Right lobe of liver (tissue), 6 donors: ENCODE results near the gene IRF1. TPM values are rescaled to one million over a fixed set of nuclear protein-coding genes. Genes with fewer than 3 reads are reported as not detected.

Source experiments
- ATAC-seq, 4 donors: fragments of 200-7000 bp; cut with Tn5 transposase; one replicate each; pipeline ENCODE4 v1.9.1; 2020; ENCODE audit warnings: mild to moderate bottlenecking in 4 of 4, moderate library complexity in 4 of 4
- DNase-seq, 3 donors: peaks; one replicate each; pipeline ENCODE4 v3.0.0-alpha.2; 2020
- H3K27ac ChIP-seq, 3 donors: fragments of 200-600 bp; one replicate each; pipeline ENCODE4 v1.8.0; 2022
- H3K27me3 ChIP-seq, 2 donors: fragments of 200-600 bp; one replicate each; pipeline ENCODE4 v1.8.0; 2022
- H3K36me3 ChIP-seq, 4 donors: fragments of 200-600 bp; sonication (generic) in 1 of 4; one replicate each; pipeline versions ENCODE4 v1.5.1 to v1.8.0; 2017 to 2022; ENCODE audit warnings: control low read depth in 1 of 4
- H3K4me1 ChIP-seq, 4 donors: fragments of 200-600 bp; sonication (generic) in 1 of 4; one replicate each; pipeline versions ENCODE4 v1.5.1 to v1.8.0; 2017 to 2022; ENCODE audit warnings: control low read depth in 1 of 4
- H3K4me3 ChIP-seq, 3 donors: fragments of 200-600 bp; one replicate each; pipeline ENCODE4 v1.8.0; 2022
- H3K9me3 ChIP-seq, 4 donors: fragments of 200-600 bp; sonication (generic) in 1 of 4; one replicate each; pipeline versions ENCODE4 v1.5.1 to v1.8.0; 2017 to 2022; ENCODE audit warnings: control low read depth in 1 of 4
- POLR2A ChIP-seq: fragments of 450-650 bp; IDR thresholded peaks from one replicate; pipeline ENCODE4 v1.6.1; 2017; ENCODE audit warnings: antibody characterized with exemption, mild to moderate bottlenecking
- WGBS: methylation state at CpG from one replicate; pipeline ENCODE4 v1.1.6; 2018; ENCODE audit warnings: low coverage, low lambda C conversion rate; ENCODE audit not compliant: insufficient coverage; ENCODE audit errors: missing lambda C conversion rate; 5-methylcytosine and 5-hydroxymethylcytosine counted together
- intact Hi-C, 2 donors: fragments of 100-400 bp; cut with DNase I; formaldehyde crosslinking; loops; one replicate each; pipeline versions ENCODE4 v1.11.2 to v1.14.1; 2022
- total RNA-seq, 6 experiments: library from RNA; depleted of rRNA in 2 of 6; stranded (reverse); fragments of >200 nt in 2 of 6; fragmentation: NEBNext Ultra II Directional in 3 of 6; extraction: Animal tissue kit (Norgen Biotek cat#: 25700) in 3 of 6; gene quantifications; one replicate each; pipeline versions ENCODE4 v1.1.0 to v1.2.4, GENCODE V29; 2016 to 2023
- TF ChIP-seq, protein P1 (sequence below), 4 donors: fragments of 200-600 bp in 3 of 4; fragments of 450-650 bp in 1 of 4; IDR thresholded peaks; one replicate each; pipeline versions ENCODE4 v1.5.1 to v1.8.0; 2016 to 2022; ENCODE audit warnings: antibody characterized with exemption in 4 of 4, mild to moderate bottlenecking in 2 of 4
- donor health status: DM: no; HTN: yes; CAD: no.
- donor health status: DM: no; HTN: no; CAD: no.
- donor health status: DM: no; HTN: no; CAD: no.
- donor health status: DM: no; HTN: yes; CAD: no.
- donor health status: DM: no; HTN: yes; CAD: no.

IRF1 gene
- total RNA-seq, 6 experiments from 2014 or later = 23.9 to 38.3 (median 30.2) TPM

GRCh38 chr5:132462856-132463745 lies 27.5 kb downstream of the IRF1 start:
- TF ChIP-seq, protein P1, sequence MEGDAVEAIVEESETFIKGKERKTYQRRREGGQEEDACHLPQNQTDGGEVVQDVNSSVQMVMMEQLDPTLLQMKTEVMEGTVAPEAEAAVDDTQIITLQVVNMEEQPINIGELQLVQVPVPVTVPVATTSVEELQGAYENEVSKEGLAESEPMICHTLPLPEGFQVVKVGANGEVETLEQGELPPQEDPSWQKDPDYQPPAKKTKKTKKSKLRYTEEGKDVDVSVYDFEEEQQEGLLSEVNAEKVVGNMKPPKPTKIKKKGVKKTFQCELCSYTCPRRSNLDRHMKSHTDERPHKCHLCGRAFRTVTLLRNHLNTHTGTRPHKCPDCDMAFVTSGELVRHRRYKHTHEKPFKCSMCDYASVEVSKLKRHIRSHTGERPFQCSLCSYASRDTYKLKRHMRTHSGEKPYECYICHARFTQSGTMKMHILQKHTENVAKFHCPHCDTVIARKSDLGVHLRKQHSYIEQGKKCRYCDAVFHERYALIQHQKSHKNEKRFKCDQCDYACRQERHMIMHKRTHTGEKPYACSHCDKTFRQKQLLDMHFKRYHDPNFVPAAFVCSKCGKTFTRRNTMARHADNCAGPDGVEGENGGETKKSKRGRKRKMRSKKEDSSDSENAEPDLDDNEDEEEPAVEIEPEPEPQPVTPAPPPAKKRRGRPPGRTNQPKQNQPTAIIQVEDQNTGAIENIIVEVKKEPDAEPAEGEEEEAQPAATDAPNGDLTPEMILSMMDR (IDR thresholded peaks at IDR 0.05) = no peak
- TF ChIP-seq POLR2A = peak; percentile 31
- H3K27me3 ChIP-seq = no peaks in the 10 kb centered on the region
- no peaks in the 10 kb centered on the region for H3K9me3 ChIP-seq
- H3K27ac ChIP-seq = peak overlapping the region; percentile 81 to 92 (median 88)
- H3K36me3 ChIP-seq = no peaks in the 10 kb centered on the region
- ATAC-seq (peak; percentile 13 to 61 (median 50)), DNase-seq (peak in 2 of 3 donors; percentile 76 to 87)
- H3K4me3 ChIP-seq = no peak overlapping the region
- H3K4me1 ChIP-seq = peaks cover 0 to 95% (median 60%) of the 10 kb centered on the region in 4 donors
- intact Hi-C loops = loop anchor here in 1 of 2 donors (10.0 kb wide), 1 partner anchor 48 kb away; no protein-coding TSS in a partner anchor
- WGBS = 38% methylated on average over 6 of the region's 10 CpGs

DNA sequence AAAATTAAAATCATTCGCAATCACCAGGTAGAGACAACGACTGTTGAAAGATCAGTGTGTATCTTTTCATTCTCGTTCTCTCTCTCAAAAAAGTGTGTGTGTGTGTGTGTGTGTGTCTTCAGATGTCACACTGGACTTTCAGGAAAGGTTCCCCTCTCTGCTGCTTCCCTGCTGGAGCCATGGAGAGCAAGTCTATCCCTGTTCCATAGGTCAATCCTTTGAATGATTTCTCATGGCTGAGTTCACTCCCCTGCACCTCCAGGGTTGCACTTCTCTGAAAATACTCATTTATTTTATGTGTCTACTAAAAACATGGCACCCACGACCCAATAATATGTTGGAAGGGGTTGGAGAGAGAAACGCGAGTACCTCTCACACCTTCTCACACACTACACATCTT lies 28.2 kb downstream of the IRF1 start:
- Histone ChIP-seq H3K36me3 (no peaks in the 10 kb centered on the region), H3K27ac (peak overlapping the region in 2 of 3 donors; percentile 88 to 92), H3K9me3 (no peaks in the 10 kb centered on the region), H3K4me1 (peaks cover 0 to 97% (median 60%) of the 10 kb centered on the region in 4 donors), H3K27me3 (no peaks in the 10 kb centered on the region), H3K4me3 (no peak overlapping the region)
- no peak for DNase-seq
- WGBS = 82% methylated on average over 5 of the region's 6 CpGs
- no peak for ATAC-seq
- intact Hi-C loops = loop anchor here in 1 of 2 donors (10.0 kb wide), 1 partner anchor 48 kb away; no protein-coding TSS in a partner anchor
- TF ChIP-seq, protein P1 (IDR thresholded peaks at IDR 0.05) = no peak
- TF ChIP-seq POLR2A = no peak

GRCh38 chr5:132461569-132462070 lies 29.0 kb downstream of the IRF1 start:
- intact Hi-C loops = loop anchor here in 1 of 2 donors (10.0 kb wide), 1 partner anchor 47 kb away; no protein-coding TSS in a partner anchor
- Histone ChIP-seq H3K9me3 (no peaks in the 10 kb centered on the region), H3K36me3 (no peaks in the 10 kb centered on the region), H3K4me1 (peaks cover 0 to 97% (median 57%) of the 10 kb centered on the region in 4 donors), H3K27me3 (no peaks in the 10 kb centered on the region), H3K27ac (peak overlapping the region in 1 of 3 donors; percentile 92), H3K4me3 (no peak overlapping the region)
- DNase-seq (no peak), ATAC-seq (no peak)
- WGBS = 66% methylated on average over 2 of the region's 2 CpGs
- TF ChIP-seq POLR2A = no peak
- TF ChIP-seq, protein P1 (IDR thresholded peaks at IDR 0.05) = no peak

GRCh38 chr5:132460846-132461568 lies 29.6 kb downstream of the IRF1 start:
- ATAC-seq (no peak), DNase-seq (no peak)
- H3K36me3 ChIP-seq = no peaks in the 10 kb centered on the region
- intact Hi-C loops = loop anchor here in 1 of 2 donors (10.0 kb wide), 1 partner anchor 46 kb away; no protein-coding TSS in a partner anchor
- H3K9me3 ChIP-seq = no peaks in the 10 kb centered on the region
- no peak for TF ChIP-seq POLR2A
- TF ChIP-seq, protein P1 (IDR thresholded peaks at IDR 0.05) = no peak
- H3K4me1 ChIP-seq = peaks cover 0 to 97% (median 56%) of the 10 kb centered on the region in 4 donors
- no peak overlapping the region for H3K4me3 ChIP-seq
- WGBS = 44% methylated on average over 4 of the region's 5 CpGs
- no peaks in the 10 kb centered on the region for H3K27me3 ChIP-seq
- H3K27ac ChIP-seq = peak overlapping the region in 2 of 3 donors; percentile 8 to 92
